Skeletal muscle cell (primary cell): ENCODE results near the gene PAWR.
"Not testable (repeated sequence)": the region's sequence is repeated elsewhere in the genome, so short reads cannot be mapped to it uniquely, and the experiment has no call there.

Source experiments
- DNase-seq: peaks from one replicate; pipeline ENCODE4 v3.0.0-alpha.2; 2010; ENCODE audit warnings: low read depth
- H3K4me3 ChIP-seq: 2 replicates; pipeline ENCODE4 v1.5.1; 2011; ENCODE audit warnings: low read depth, mild to moderate bottlenecking, control low read depth, low read length, moderate library complexity

Gene PAWR

DNA sequence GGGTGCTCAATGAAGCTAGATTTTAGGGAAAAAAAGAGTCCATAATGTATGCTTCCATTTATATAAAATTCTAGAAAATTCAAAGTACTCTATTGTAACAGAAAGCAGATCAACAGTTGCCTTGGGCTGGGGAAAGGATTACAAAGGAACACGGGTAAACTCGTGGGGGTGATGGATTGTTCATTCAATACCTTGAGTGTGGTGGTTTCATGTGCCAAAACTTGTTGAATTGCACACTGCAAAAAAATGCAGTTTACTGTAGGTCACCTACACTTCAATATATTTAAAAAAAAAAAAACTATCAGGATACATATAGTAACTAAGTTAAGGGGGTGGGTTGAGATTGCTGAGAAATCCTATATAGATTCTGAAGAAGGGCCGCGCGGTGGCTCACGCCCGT, 33.6 kb downstream of the PAWR start:
- no peak for DNase-seq
- no peak overlapping the region for H3K4me3 ChIP-seq

DNA sequence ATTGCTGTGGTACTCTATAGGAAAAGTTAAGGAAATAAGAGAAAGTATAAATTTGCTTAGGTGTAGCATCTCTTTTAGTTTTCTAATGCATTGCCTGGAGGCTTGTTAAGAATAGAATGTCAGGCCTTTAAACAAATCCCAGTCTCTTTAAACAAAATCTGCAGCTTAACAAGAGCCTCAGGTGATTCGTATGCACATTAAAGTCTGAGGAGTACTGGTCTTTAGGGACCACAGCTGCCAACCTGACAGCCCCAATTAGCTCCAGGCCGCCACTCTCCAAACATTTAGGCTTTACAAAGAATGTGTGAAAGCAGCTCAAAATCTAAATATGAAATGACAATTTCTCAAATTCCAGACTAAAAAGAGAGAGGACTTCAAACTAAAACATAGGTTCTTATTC, 35.7 kb downstream of the PAWR start:
- DNase-seq = no peak
- H3K4me3 ChIP-seq = no peak overlapping the region

DNA sequence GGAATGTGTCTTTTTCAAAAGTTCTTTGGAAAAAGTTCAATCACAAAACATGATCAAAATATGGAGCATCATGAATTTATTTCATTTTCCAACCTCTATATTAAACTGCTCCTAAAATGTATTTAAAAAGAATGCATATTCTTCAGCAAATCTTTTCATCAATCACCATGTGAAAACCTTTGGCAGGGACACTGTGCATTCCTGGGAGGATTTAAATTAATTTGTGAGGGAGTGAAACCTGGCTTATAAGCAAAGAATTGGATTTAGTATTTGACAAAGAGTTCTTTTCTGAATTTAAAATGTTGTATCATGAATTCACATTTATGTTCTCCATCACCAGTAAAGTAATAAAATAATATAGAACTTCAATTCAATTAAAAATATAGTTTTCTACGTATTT, 38.2 kb downstream of the PAWR start:
- H3K4me3 ChIP-seq = no peak overlapping the region
- no peak for DNase-seq

DNA sequence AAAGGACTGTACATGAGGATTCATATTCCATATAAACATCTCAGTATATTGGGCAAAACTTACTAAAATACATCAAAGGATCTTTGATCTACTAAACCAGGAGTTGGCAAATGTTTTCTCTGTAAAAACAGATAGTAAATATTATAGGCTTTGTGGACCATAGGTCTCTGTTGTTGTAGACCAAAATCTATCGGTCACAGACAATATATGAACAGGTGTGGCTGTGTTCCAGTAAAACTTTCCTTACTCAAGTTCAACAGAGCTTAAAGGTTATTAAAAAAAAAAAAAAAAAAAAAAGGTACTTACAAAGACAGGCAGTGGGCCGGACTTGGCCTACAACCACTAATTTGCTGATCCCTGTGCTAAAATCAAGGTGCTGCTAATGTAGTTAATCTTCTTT, 40.3 kb downstream of the PAWR start:
- no peak overlapping the region for H3K4me3 ChIP-seq
- no peak for DNase-seq

DNA sequence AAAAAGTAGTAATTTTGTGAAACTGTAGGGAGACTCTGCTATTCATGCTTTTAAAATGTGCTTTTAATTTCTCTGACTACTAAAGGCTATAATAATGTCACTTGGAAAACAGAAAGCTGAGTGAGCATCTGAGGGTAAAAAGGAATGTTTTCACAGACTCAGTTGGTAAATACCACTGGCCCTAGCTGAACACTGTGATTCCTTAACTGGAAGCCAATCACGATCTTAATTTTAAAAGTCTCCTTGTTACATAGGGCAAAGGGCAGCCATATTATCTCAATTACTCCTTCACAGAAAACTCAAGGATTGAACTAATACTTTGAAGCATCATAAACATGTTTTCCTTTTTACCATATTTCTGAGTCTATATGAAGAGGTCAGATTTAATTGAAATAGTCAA, 41.9 kb downstream of the PAWR start:
- no peak overlapping the region for H3K4me3 ChIP-seq
- DNase-seq = no peak

DNA sequence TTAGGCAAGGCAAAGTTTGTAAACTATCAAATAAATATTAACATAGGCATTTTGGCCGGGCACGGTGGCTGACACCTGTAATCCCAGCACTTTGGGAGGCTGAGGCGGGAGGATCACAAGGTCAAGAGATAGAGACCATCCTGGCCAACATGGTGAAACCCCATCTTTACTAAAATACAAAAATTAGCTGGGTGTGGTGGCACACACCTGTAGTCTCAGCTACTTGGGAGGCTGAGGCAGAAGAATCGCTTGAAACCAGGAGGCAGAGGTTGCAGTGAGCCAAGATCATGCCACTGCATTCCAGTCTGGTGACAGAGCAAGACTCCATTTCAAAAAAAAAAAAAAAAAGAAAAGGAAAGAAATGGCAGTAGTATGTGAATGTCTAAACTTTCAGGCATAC, 43.9 kb downstream of the PAWR start:
- DNase-seq, H3K4me3 ChIP-seq: not testable (repeated sequence)

DNA sequence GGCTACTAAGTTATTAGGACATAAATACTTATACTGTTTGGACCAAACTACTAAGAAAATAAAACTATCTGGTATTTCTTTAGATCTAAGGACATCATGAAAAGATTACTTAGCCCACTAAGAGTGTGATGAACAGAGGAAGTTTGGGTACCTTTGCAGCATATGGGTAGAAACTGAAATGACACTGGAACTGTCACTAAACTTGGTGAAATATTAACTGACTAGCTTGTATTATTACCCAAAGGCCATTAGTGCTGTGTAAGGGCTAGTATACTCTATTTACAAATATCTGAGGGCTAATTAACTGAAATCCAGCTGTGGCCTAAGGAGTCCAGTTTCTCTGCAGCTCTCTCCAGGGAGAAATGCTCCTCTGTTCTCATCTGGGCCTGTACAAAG, 45.5 kb downstream of the PAWR start:
- no peak for DNase-seq
- no peak overlapping the region for H3K4me3 ChIP-seq

DNA sequence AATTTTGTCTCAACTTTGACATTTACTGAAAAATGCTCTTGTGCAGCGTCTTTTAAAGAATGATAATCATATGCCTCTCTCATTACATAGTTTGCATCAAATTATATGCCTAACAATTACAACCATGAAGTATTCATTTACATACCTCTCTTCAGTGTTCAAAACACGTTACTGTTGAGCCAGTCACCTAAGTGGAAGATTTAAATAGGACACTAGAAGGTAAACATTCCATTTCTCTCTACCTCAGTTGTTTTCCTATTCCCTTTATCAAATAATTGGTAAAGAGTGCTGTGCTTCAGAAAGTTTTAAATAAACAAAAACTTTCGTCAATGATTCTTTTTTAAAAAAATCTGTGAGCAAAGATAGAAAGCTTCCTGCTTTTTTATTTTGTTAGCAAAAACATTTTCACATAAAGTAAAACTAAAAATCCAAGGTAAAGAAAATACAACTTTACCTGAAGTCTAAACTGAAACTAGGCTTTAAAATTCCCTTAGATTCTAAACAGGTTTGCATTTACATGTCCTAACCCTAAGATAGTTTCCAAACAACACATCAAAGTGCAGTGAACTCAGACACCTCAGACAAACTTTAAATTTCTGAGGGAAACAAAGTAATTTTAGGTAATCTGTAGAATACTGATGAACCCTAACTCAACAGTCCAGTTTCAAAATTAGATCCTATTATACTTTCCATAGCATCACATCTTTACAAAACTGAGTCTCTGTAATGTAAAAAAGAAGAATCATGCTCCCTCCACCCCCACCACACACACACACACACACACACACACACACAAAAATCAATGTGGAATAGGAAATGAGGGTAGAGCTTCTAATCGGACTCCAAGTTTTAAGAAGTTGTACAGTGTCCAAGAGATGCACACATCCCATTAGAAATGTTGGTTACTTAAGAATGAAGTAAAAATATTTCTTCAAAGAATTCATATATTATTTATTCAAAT, 46.2 kb downstream of the PAWR start:
- H3K4me3 ChIP-seq = no peak overlapping the region
- no peak for DNase-seq

DNA sequence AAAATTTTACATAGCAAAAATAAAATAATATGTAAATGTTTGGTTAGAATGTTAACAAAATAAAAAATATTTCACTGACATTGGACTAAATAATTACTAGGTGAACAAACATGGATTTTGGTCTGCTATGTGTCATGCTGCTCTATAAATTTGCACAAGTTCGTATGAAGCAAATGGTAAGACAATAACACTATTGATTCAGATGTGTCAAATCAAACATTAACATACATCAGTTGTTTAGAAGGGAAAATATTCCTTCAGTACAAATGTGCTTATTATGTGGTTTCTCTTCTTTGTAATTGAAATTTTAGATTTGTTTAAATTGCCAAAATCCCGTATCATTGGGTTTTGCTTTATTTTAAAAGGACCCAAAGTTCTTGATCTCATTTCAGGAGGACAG, 46.9 kb downstream of the PAWR start:
- DNase-seq = no peak
- no peak overlapping the region for H3K4me3 ChIP-seq

DNA sequence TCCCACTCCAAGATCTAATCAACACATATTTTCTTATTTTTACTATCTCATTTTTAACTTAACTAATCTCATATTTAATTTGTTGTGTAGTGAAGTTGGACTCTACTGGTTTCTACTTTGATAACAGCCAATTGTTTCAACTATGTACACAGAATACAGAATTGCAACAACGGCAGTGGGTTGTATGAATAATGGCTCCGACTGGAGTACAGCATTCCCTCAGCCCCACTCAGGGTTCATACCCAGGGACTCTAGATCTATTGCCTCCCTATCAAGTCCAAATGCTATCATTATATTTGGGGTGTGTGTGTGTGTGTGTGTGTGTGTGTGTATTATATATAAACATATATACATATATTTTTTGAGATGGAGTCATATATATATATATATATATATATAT, 52.3 kb downstream of the PAWR start:
- H3K4me3 ChIP-seq = no peak overlapping the region
- no peak for DNase-seq

DNA sequence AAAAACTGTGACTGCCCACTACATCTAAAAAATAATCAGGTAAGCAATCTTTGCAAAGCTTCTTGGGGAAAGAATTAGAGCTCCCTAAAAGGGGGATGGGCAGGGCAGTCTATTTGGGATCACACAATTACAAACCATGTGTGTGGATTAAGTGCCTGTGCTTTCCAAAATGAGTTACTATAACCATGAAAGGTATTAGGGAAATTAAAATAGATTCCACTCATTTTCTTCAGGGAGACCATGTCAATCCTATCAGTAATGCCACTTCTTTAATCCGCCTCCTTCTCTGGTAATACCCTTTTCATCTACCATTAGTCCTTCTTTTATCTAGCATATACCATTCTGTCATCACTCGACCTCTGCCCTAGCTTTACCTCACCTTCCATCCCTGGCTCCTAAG, 53.7 kb downstream of the PAWR start:
- H3K4me3 ChIP-seq = no peak overlapping the region
- no peak for DNase-seq

DNA sequence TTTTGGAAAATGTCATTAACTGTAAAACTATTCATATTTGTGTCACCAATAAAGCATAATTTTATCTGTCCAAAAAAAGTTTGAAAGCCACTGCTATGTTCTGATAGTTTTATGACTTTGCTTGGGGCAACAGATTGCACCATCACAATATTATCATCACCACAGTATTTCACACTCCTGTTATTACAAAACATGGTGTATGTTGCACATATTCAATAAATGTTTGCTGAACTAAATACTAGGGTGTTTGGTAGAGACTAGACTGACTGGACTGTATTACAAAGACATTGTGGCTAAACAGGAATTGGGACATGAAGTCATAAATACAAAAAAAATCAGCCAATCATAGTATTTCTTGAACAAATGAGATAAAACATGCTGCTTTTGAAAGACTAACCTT, 55.1 kb downstream of the PAWR start:
- H3K4me3 ChIP-seq = no peak overlapping the region
- DNase-seq = peak; percentile 36

DNA sequence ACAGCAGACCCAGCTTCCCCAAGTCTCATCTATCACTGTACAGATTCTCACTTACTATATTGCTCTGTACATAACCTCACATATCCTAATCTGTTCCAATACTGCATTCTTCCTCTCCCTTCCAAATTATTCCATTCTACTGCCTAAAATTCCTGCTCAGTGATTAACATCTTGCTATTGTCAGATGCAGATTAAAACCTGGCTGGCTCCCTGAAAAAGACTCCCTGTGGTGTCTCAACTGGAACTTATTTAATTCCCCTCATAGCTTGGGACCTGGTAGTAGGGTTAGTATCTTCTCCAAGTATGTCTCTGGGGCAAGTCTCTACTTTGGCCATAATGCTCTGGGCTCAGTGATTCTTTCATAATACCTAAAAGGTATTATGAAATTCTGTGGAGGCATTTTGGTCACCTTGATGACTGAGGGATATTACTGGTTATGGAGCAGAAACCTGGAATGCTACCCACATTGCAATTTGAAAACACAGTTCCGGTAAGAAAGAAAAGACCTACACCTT, 55.8 kb downstream of the PAWR start:
- DNase-seq = no peak
- H3K4me3 ChIP-seq = no peak overlapping the region

DNA sequence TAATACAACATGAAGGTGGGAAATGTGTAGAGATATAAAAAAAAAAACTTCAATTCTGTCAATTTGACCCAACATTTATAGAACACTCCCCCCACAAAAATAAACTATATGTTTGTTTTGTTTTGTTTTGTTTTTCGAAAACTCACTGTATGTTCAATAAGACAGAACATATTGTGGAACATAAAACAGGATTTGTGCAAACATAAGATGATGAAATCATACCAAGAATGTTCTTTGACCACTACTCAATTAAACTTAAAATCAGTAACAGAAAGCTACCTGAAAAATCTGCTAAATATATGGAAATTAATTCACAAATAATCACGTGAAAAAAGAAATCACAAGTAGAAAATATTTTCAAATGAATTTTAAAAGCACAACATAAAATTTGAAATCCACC, 61.2 kb downstream of the PAWR start:
- no peak for DNase-seq
- H3K4me3 ChIP-seq = no peak overlapping the region

DNA sequence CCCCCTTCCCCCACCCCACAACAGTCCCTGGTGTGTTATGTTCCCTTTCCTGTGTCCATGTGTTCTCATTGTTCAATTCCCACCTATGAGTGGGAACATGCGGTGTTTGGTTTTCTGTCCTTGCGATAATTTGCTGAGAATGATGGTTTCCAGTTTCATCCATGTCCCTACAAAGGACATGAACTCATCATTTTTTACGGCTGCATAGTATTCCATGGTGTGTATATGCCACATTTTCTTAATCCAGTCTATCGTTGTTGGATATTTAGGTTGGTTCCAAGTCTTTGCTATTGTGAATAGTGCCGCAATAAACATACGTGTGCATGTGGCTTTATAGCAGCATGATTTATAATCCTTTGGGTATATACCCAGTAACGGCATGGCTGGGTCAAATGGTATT, 64.0 kb downstream of the PAWR start:
- DNase-seq, H3K4me3 ChIP-seq: not testable (repeated sequence)

DNA sequence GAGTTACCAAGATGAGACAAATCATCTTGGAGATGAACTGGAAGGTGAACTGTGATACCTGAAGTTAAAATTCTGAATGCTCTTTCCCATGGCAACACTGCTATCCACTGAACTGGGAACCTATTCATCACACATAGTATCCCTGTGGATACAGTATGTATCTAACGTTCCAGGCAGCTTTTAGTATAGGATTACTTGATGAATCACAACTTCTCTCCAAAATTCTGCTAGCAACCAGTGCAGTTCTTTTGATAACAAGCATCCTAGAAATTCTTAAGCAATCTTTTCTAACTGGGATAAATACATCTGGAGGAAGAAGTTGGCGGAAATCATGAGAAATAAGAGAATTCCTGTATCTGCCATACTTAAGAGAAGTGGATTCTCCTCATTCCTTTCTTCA, 66.4 kb downstream of the PAWR start:
- H3K4me3 ChIP-seq = no peak overlapping the region
- DNase-seq = no peak

DNA sequence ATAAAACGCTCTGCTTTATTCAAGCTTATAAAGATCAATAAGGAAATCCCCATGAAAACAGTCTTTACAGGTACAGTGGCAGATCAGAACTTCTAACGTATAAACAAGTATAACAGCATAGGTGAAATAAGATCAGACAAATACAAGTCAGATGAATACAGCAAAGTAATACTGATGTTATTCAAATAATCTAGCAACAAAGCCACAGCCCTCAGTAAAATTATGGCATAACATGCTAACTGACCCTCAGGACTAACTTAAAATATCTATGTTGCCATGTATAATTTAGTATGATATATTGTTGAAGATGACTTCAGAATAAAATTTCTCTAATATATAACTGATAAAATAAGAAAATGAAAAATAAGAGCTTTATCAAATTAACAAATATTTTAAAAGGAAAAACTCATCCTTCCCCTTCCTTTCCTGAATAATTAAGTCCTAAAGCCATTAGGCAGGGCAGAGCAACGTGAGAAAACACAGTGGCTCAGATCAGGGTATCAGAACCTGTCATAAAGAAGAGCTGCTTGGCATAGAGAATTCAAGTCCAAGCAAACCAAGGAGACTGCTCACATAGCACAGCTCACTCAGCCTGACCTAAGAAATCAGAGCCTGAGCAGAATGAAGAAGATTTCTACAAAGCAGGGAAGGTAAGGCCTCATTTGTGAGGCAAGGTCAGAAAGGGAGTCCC, 70.7 kb downstream of the PAWR start:
- H3K4me3 ChIP-seq = no peak overlapping the region
- DNase-seq = no peak

DNA sequence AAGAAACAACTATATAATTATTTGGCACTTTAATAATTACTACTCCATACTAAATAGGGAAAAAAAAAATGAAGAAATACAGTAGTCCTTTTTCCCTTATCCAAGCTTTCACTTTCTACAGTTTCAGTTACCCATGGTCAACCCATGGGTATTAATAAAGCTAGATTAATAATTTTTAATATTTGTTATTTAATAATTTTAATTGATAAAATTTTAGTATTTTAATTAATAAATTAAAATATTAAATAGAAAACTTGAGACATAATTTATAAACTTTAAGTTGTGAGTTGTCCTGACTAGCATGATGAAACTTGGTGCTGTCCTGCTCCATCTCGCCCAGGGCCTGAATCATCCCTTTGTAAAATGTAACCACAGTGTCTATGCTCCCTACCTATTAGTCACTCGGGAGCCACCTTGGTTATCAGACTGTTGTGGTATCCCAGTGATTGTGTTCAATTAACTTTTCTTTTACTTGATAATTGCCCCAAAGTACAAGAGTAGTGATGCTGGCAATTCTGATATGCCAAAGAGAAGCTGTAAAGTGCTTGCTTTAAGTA, 71.8 kb downstream of the PAWR start:
- DNase-seq = no peak
- no peak overlapping the region for H3K4me3 ChIP-seq

DNA sequence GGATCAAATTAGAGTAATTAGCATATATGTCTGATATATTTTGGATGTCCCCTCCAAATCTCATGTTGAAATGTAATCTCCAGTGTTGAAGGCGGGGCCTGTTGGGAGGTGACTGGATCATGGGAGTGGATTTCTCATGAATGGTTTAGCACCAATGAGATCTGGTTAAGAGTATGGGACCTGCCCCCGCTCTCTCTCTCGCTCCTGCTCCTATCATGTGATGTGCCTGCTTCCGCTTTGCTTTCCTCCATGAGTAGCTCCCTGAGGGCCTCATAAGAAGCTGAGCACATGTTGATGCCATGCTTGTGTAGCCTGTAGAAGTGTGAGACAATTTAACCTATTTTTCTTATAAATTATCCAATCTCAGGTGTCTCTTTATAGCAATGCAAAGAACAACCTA, 73.1 kb downstream of the PAWR start:
- DNase-seq = no peak

More for the DNA sequence above, 73.1 kb downstream of the PAWR start:
- no peak overlapping the region for H3K4me3 ChIP-seq
